Lower leg skin (tissue), 3 donors: ENCODE measurements around the gene AIG1.

Source experiments
- POLR2A ChIP-seq, 2 donors: fragments of 450-650 bp; IDR thresholded peaks; one replicate each; pipeline ENCODE4 v1.6.1; 2016 to 2017; ENCODE audit warnings: antibody characterized with exemption in 2 of 2, mild to moderate bottlenecking in 1 of 2, moderate library complexity in 1 of 2
- TF ChIP-seq, protein P1 (sequence below), 3 donors: fragments of 450-650 bp; IDR thresholded peaks; one replicate each; pipeline ENCODE4 v1.5.1; 2016; ENCODE audit warnings: antibody characterized with exemption in 3 of 3, mild to moderate bottlenecking in 3 of 3, moderate library complexity in 2 of 3

DNA sequence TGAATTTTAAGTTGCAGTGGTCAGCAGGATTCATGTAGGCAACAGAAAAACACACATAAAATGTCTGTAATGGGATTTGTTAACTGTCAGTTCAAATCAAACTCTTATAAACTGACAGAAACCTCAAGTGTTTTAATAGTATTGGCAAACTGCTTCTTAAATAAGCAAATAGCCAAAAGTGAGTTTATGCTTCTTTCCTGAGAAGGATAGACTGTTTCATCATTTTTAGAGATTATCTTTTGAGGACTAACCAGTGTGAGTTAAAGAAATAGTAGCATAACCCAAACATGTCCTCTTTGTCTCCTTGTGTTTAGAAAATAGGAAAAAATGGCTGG, 68.0 kb downstream of the AIG1 start:
- TF ChIP-seq, protein P1, sequence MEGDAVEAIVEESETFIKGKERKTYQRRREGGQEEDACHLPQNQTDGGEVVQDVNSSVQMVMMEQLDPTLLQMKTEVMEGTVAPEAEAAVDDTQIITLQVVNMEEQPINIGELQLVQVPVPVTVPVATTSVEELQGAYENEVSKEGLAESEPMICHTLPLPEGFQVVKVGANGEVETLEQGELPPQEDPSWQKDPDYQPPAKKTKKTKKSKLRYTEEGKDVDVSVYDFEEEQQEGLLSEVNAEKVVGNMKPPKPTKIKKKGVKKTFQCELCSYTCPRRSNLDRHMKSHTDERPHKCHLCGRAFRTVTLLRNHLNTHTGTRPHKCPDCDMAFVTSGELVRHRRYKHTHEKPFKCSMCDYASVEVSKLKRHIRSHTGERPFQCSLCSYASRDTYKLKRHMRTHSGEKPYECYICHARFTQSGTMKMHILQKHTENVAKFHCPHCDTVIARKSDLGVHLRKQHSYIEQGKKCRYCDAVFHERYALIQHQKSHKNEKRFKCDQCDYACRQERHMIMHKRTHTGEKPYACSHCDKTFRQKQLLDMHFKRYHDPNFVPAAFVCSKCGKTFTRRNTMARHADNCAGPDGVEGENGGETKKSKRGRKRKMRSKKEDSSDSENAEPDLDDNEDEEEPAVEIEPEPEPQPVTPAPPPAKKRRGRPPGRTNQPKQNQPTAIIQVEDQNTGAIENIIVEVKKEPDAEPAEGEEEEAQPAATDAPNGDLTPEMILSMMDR (IDR thresholded peaks at IDR 0.05), result no peak
- TF ChIP-seq POLR2A (IDR thresholded peaks at IDR 0.05), result no peak
